HepG2 (cell line): ENCODE results near the gene C5orf58. TPM values are rescaled to one million over a fixed set of nuclear protein-coding genes. Genes with fewer than 3 reads are reported as not detected.
A peak's percentile ranks its signal among the peaks of the same experiment; 100 is the strongest.

Experiments
- ATAC-seq: fragments of 200-7000 bp; cut with Tn5 transposase; 3 replicates; pipeline ENCODE4 v1.9.1; 2020; ENCODE audit warnings: mild to moderate bottlenecking, moderate library complexity
- BruUV-seq: library from RNA; stranded (reverse); fragments of 400-500 nt; replicated peaks from 2 replicates; lab custom pipeline; 2021; lab: Mats Ljungman, UMichigan
- CTCF ChIA-PET: fragments of 300-600 bp; formaldehyde crosslinking; extraction: SDS; loops from one replicate; lab custom pipeline; 2021; ENCODE audit warnings: low total read pairs, inconsistent platforms, low intra/inter-chr PET ratio; lab: Yijun Ruan, JAX
- POLR2A ChIA-PET: fragments of 350-600 bp; sonication (Branson Sonifier 250); formaldehyde crosslinking; loops from one replicate; lab custom pipeline; 2020; ENCODE audit warnings: antibody characterized with exemption, inconsistent platforms; lab: Yijun Ruan, JAX
- DNase-seq: peaks from one replicate; pipeline ENCODE4 v3.0.0-alpha.2; 2015; ENCODE audit warnings: low spot score
- FAIRE-seq: peaks from 3 replicates; lab custom pipeline; 2011; peaks lifted over from hg19 to GRCh38; lab: Jason Lieb, UNC
- H2AFZ ChIP-seq: one replicate; pipeline ENCODE4 v1.6.1; 2011; ENCODE audit warnings: low read length, inconsistent platforms
- H3K27ac ChIP-seq: fragments of 300-600 bp; 3 replicates; pipeline ENCODE4 v1.8.0; 2011; ENCODE audit warnings: mixed run types, mild to moderate bottlenecking, mixed read lengths, low read length, inconsistent platforms; ENCODE audit not compliant: insufficient read depth; ENCODE audit errors: extremely low read length
- H3K27me3 ChIP-seq, 2 experiments: fragments of 200-600 bp in 1 of 2; 2 replicates in 1 of 2; 3 replicates in 1 of 2; pipeline versions ENCODE4 v1.6.0 to v1.8.0; 2011; ENCODE audit warnings: low read length in 2 of 2, mild to moderate bottlenecking in 2 of 2, moderate library complexity in 2 of 2, inconsistent platforms in 1 of 2; ENCODE audit not compliant: insufficient read depth in 2 of 2, control insufficient read depth in 1 of 2
- H3K36me3 ChIP-seq, 2 experiments: fragments of 200-600 bp in 1 of 2; replicated peaks in 1 of 2; 2 replicates in 1 of 2; 3 replicates in 1 of 2; pipeline versions ENCODE4 v1.5.1 to v1.8.0; 2011; ENCODE audit warnings: low read length in 2 of 2, inconsistent platforms in 1 of 2; ENCODE audit not compliant: insufficient read depth in 2 of 2, control insufficient read depth in 1 of 2
- H3K4me1 ChIP-seq: 2 replicates; pipeline ENCODE4 v1.5.1; 2012; ENCODE audit warnings: low read length, inconsistent platforms; ENCODE audit not compliant: insufficient read depth
- H3K4me2 ChIP-seq: 2 replicates; pipeline ENCODE4 v1.6.0; 2011; ENCODE audit warnings: low read depth, low read length, inconsistent platforms
- H3K4me3 ChIP-seq, 3 experiments: fragments of 200-600 bp in 1 of 3; sonication (generic), shearing (Covaris generic) in 1 of 3; replicated peaks in 1 of 3; 2 replicates each; pipeline ENCODE4 v1.5.1; 2011 to 2016; ENCODE audit warnings: low read length in 3 of 3, inconsistent platforms in 2 of 3, low read depth in 2 of 3, mild to moderate bottlenecking in 2 of 3, control low read depth in 1 of 3, mixed read lengths in 1 of 3; ENCODE audit not compliant: insufficient read depth in 1 of 3
- H3K79me2 ChIP-seq: one replicate; pipeline ENCODE4 v1.6.1; 2011; ENCODE audit warnings: low read length, inconsistent platforms; ENCODE audit not compliant: insufficient read depth
- H3K9ac ChIP-seq: 2 replicates; pipeline ENCODE4 v1.6.0; 2011; ENCODE audit warnings: mild to moderate bottlenecking, low read depth, low read length, inconsistent platforms; ENCODE audit not compliant: insufficient read depth
- H3K9me3 ChIP-seq: 2 replicates; pipeline ENCODE4 v1.5.1; 2012; ENCODE audit warnings: mild to moderate bottlenecking, low read length
- H4K20me1 ChIP-seq: 2 replicates; pipeline ENCODE4 v1.6.0; 2011; ENCODE audit warnings: inconsistent platforms, mild to moderate bottlenecking, low read length, moderate library complexity; ENCODE audit not compliant: insufficient read depth
- CEBPB ChIP-seq: IDR thresholded peaks from 2 replicates; pipeline ENCODE4 v1.6.1; 2011; ENCODE audit warnings: low read depth, low read length, improper control_type of control experiment, borderline replicate concordance
- FOSL2 ChIP-seq: sonication (generic); formaldehyde crosslinking; IDR thresholded peaks from 2 replicates; pipeline ENCODE4 v1.4.0; 2020; ENCODE audit warnings: missing genetic modification reagents
- HDAC6 ChIP-seq: fragments of 200-600 bp; sonication (generic); IDR thresholded peaks from 2 replicates; pipeline ENCODE4 v1.7.0; 2017; ENCODE audit warnings: mild to moderate bottlenecking, antibody characterized with exemption, low read length, low read depth
- MIXL1 ChIP-seq: IDR thresholded peaks from 2 replicates; pipeline ENCODE4 v1.6.1; 2016
- PRMT3 ChIP-seq: sonication (generic); formaldehyde crosslinking; IDR thresholded peaks from 2 replicates; pipeline ENCODE4 v1.8.1; 2022; ENCODE audit warnings: low read depth, mild to moderate bottlenecking, moderate library complexity, missing genetic modification reagents, borderline replicate concordance
- SRY ChIP-seq: sonication (generic); formaldehyde crosslinking; IDR thresholded peaks from 2 replicates; pipeline ENCODE4 v1.8.0; 2022; ENCODE audit warnings: mild to moderate bottlenecking, missing genetic modification reagents
- THAP11 ChIP-seq: IDR thresholded peaks from 2 replicates; pipeline ENCODE4 v1.6.1; 2016; ENCODE audit warnings: missing biosample characterization, missing genetic modification reagents
- ZNF292 ChIP-seq: sonication (generic); formaldehyde crosslinking; IDR thresholded peaks from 2 replicates; pipeline ENCODE4 v1.8.1; 2022; ENCODE audit warnings: mild to moderate bottlenecking, low read depth, missing genetic modification reagents, borderline replicate concordance
- ZNF460 ChIP-seq: sonication (generic); formaldehyde crosslinking; IDR thresholded peaks from 2 replicates; pipeline ENCODE4 v1.5.1; 2020; ENCODE audit warnings: missing genetic modification reagents, mild to moderate bottlenecking, borderline replicate concordance
- whole genome bisulfite sequencing: methylation state at CpG from one replicate; pipeline ENCODE4 v1.1.6; 2017; ENCODE audit warnings: low lambda C conversion rate; 5-methylcytosine and 5-hydroxymethylcytosine counted together
- in situ Hi-C: cut with HindIII; loops from 2 replicates; pipeline ENCODE4 v1.10.0; 2017; ENCODE audit warnings: low pct_unique_long_range_greater_than_20kb; ENCODE audit not compliant: extremely low pct_ligation_motif_present
- intact Hi-C: fragments of 100-400 bp; cut with micrococcal nuclease; formaldehyde crosslinking; loops from one replicate; pipeline ENCODE4 v1.10.0; 2022; ENCODE audit not compliant: unreplicated experiment
- polyA plus RNA-seq, 8 experiments: library from polyadenylated mRNA; depleted of rRNA in 3 of 8; stranded (reverse) in 7 of 8; unstranded in 1 of 8; fragments of >200 nt; fragmentation: Illumina TruSeq in 4 of 8; extraction: Trizol in 4 of 8; gene quantifications; 2 replicates each; pipeline versions ENCODE4 v1.2.1 to v1.2.3, GENCODE V29; 2011 to 2016; ENCODE audit warnings: low read depth in 4 of 8, missing spikeins in 1 of 8, mixed read lengths in 1 of 8; ENCODE audit not compliant: insufficient read depth in 1 of 8
- total RNA-seq, 5 experiments: library from RNA; depleted of rRNA; stranded (reverse); fragments of >200 nt; fragmentation: Illumina TruSeq; extraction: Trizol; gene quantifications; 2 replicates each; pipeline ENCODE4 v1.2.3, GENCODE V29; 2016; ENCODE audit warnings: low read depth in 1 of 5
- TF ChIP-seq, protein P1 (sequence below), 2 experiments: sonication (generic) in 1 of 2; formaldehyde crosslinking in 1 of 2; IDR thresholded peaks; 2 replicates each; pipeline versions ENCODE4 v1.6.1 to v1.9.0; 2014 to 2022; ENCODE audit warnings: antibody characterized with exemption in 1 of 2, borderline replicate concordance in 1 of 2, inconsistent platforms in 1 of 2, low read depth in 1 of 2, missing genetic modification reagents in 1 of 2

Gene C5orf58
- total and polyA plus RNA-seq, 2 of the 13 experiments (the other 11 are each of a cell fraction or from before 2014, with no cell fraction given) = not detected

DNA sequence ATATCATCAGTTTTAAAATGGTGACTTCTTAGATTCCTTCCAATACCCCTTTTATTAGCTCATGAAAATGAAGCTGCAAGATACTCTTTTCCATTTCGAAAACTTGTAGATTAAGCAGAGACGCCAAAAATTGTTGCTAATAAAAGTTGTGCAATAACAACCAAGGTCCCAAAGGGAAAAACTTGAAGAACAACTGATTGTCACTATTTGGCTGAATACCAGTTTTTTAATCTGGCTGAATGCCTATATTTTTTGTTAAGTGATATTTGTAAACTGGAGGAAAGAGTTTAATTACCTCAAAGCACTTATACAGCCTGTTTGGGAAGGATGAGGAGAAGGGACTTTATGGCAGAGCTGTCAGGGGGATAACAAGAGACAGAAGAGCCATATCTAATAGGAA is 14.6 kb downstream of the C5orf58 start:
- FAIRE-seq = no peak
- POLR2A ChIA-PET = no interaction called here
- no TSS peak for BruUV-seq

DNA sequence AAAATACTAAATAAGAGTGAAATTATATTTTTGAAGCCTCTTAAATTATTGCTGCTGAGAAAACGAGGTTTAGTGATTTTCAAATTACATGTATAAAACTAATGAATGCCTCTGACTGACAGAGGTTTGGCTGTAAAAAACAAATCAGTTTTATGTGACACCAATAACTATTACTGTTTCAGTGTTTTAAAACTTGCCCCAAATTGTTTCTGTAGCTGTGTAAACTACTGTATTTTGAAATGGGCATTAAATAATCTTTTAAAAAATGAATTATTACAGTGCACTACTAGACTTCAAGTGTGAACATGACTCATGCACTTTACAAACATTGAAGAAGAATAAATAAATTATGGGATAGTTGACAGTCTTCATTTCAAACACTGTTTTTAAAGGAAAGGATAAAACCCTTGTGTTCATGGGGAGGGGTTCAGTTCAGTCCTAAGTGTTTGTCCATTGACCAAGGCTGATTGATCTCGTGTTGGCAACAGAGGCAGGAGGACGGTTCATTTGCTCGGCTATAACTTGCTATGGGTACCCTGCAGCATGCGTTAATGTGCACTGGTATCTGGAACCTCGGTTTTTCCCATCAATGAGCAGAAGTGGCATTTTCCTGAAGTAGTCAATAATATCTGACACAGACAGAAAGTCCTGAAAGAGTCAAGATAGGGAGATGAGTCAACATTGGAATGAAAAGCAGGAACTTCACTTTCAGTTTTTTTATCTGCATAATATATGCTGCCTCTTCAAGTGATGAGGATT is 15.6 kb downstream of the C5orf58 start:
- CTCF ChIA-PET = no interaction called here
- BruUV-seq = no TSS peak
- FAIRE-seq = no peak
- TF ChIP-seq MIXL1 (CRISPR knock-in tag) (no peak), HDAC6 (no peak), ZNF292 (no peak), ZNF460 (CRISPR knock-in tag) (no peak), SRY (no peak), FOSL2 (CRISPR knock-in tag) (no peak), PRMT3 (CRISPR knock-in tag) (no peak)
- TF ChIP-seq, protein P1, sequence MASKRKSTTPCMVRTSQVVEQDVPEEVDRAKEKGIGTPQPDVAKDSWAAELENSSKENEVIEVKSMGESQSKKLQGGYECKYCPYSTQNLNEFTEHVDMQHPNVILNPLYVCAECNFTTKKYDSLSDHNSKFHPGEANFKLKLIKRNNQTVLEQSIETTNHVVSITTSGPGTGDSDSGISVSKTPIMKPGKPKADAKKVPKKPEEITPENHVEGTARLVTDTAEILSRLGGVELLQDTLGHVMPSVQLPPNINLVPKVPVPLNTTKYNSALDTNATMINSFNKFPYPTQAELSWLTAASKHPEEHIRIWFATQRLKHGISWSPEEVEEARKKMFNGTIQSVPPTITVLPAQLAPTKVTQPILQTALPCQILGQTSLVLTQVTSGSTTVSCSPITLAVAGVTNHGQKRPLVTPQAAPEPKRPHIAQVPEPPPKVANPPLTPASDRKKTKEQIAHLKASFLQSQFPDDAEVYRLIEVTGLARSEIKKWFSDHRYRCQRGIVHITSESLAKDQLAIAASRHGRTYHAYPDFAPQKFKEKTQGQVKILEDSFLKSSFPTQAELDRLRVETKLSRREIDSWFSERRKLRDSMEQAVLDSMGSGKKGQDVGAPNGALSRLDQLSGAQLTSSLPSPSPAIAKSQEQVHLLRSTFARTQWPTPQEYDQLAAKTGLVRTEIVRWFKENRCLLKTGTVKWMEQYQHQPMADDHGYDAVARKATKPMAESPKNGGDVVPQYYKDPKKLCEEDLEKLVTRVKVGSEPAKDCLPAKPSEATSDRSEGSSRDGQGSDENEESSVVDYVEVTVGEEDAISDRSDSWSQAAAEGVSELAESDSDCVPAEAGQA (IDR thresholded peaks at IDR 0.05; ENCODE audit: low read depth) = no peak
- TF ChIP-seq, protein P1 (CRISPR knock-in tag; IDR thresholded peaks at IDR 0.05; ENCODE audit: borderline replicate concordance) = no peak

More for the DNA sequence above, 14.6 kb downstream of the C5orf58 start:
- intact Hi-C loops (no loop called here), in situ Hi-C loops (no loop called here)
- Histone ChIP-seq H3K79me2 (no peaks in the 10 kb centered on the region), H3K4me2 (no peak overlapping the region), H4K20me1 (no peaks in the 10 kb centered on the region), H3K4me1 (no peaks in the 10 kb centered on the region), H3K9me3 (no peaks in the 10 kb centered on the region), H3K27me3 (no peaks in the 10 kb centered on the region; a peak in 1 of 5 replicates), H2AFZ (no peak overlapping the region), H3K27ac (no peak overlapping the region), H3K36me3 (no peaks in the 10 kb centered on the region), H3K9ac (no peak overlapping the region), H3K4me3 (no peak overlapping the region)
- TF ChIP-seq CEBPB (peak; percentile 55; the same call in 1 of the 2 replicates), THAP11 (CRISPR knock-in tag) (no peak)
- DNase-seq (no peak), ATAC-seq (no peak)
- CTCF ChIA-PET = no interaction called here
- 1% methylated on average over 2 of the region's 2 CpGs for WGBS

More for the DNA sequence above, 15.6 kb downstream of the C5orf58 start:
- H3K79me2 ChIP-seq = no peaks in the 10 kb centered on the region
- H2AFZ ChIP-seq = no peak overlapping the region
- no peak overlapping the region for H3K9ac ChIP-seq
- DNase-seq = no peak
- whole genome bisulfite sequencing = 6% methylated on average over 6 of the region's 6 CpGs
- no peaks in the 10 kb centered on the region for H3K9me3 ChIP-seq
- H3K4me1 ChIP-seq = no peaks in the 10 kb centered on the region
- POLR2A ChIA-PET = no interaction called here
- H3K27ac ChIP-seq = no peak overlapping the region
- no peak for ATAC-seq
- no peaks in the 10 kb centered on the region for H4K20me1 ChIP-seq
- H3K4me3 ChIP-seq = no peak overlapping the region
- in situ Hi-C loops (no loop called here), intact Hi-C loops (no loop called here)
- no peak overlapping the region for H3K4me2 ChIP-seq
- H3K27me3 ChIP-seq = no peaks in the 10 kb centered on the region; a peak in 1 of 5 replicates
- H3K36me3 ChIP-seq = no peaks in the 10 kb centered on the region
